ENCODE data around the gene SLC25A26.
"Not testable (repeated sequence)": the region's sequence is repeated elsewhere in the genome, so short reads cannot be mapped to it uniquely, and the experiment has no call there.

SLC25A26 gene, protein sequence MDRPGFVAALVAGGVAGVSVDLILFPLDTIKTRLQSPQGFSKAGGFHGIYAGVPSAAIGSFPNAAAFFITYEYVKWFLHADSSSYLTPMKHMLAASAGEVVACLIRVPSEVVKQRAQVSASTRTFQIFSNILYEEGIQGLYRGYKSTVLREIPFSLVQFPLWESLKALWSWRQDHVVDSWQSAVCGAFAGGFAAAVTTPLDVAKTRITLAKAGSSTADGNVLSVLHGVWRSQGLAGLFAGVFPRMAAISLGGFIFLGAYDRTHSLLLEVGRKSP

DNA sequence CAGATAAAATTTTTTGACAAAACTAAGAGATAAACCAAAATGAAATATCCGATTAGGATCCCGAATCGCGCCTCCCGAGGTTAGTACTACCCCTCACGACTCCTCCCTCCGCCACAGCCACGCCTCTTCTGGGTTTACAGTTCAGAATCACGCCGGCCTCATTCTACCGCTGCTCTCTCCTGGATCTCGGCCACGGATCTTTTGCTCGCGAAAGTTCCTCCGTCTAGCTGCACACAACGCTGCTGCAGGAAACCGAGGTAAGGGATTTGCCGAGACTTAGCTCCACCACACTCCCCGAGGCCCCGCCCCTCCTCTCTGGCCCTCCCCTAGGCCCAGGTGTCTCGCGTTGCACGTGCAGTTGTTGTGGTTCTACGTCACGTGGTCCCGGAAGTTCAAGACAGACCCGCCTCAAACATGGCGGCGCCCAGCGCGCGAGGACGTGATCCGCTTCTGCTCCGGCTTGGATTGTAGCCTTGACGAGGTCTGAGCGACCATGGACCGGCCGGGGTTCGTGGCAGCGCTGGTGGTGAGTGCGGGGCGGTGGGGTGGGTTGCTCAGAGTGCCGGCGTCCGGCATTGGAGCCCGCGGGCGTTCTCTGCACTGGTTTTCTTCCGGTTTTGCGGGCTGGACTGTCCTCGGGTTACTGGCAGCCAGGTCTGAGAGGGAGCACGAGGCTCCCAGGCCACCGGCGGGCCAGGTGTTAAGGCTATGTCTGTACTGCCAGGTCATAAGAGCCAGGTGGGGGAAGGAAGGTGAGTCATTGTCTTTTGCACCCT is at the start of gene SLC25A26:
Gene SLC25A26 (plus strand): TSS at position 400 of the 776 bp plus-strand sequence. CDS start 94 bp downstream, at position 494.
- peak; percentile 90 for DNase-seq

DNA sequence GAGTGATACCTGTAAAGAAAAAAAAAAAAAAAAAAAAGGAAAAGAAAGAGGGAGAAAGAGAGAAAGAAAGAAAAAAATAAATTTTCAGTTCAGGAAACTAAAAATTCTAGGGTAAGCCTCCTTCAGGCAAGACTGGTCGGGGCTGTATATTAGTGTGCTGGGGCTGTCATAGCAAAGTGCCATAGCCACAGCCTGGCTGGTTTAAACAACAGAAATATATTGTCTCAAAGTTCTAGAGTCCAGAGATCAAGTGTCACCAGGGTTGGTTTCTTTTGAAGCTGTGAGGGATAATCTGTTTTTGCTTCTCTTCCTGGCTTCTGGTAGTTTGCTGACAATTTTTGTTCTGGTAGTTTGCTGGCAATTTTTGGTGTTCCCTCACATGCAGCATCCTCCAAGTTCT is 48.4 kb upstream of the SLC25A26 start:
- DNase-seq = no peak

DNA sequence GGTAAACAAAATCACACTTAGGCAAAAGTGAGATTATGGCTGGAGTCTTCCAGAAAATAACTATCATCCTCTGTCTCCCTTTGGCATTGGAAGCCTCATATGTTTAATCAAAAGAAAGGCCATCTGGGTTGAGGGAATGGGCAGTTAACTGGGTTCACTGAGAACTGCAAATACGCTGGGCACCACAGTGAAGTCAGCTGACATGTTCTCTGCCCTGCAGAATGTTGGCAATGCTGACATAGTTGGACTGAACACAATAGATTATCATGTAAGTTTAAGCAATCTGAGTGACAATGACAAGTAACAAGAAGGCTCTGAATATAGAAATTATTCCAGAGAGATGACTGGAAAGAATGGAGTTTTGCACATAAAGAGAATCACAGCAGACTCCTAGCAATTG is 43.8 kb upstream of the SLC25A26 start:
- DNase-seq = no peak

DNA sequence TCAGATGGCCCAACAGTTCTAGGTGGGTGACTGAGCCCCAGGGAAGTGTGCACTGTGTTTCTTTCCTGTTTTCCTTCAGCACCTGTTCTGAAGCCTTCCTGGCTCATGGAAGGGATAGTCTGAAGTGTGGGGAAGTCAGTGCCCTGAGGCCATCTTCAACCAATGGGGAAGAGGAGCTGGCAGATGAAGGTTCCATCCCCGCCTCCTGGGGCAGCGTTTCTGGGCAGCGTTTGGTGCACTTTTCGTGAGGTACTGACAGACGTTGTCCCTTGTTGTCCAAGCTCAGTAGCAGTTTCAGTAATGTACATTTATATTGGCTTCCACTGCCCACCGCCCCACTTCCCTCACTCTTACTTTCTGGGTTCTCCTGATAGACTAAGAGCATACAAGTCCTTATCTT is 42.6 kb upstream of the SLC25A26 start:
- DNase-seq = no peak

DNA sequence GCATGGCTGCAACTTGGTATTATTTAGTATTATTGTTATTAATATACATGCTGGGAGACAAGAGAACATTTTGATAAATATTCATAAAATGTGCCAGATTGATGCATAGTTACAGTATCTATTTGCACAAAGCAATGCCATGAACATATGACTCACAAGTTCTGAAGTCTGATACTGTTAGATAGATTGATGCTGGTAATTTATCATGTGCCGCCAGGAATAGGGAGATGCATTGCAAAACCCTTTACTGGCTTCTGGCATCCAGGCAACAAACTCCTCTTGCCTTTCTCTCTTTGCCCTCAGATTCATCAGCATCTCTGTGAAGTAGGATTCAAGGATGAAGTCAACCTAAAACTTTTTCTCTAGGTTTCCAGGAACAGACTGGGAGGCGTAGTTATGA is 41.0 kb upstream of the SLC25A26 start:
- no peak for DNase-seq

DNA sequence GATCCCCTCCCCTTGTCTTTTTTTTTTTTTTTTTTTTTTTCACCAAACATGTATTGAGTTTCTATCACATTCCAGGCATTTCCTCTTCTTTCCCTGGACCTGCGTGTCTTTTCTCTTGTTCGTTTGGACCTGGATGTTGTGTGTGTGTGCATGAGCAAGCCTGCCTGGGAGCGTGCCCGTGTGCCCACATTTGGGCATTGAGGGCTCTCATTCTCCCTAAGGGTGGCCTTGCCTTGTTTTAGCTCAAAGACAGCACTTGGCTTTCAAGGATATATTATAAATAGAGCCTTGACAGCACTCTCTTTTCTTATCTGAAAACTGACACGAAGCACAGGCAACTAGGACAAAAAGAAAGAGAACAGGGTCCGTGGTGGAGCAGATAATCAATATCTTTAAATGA is 39.0 kb upstream of the SLC25A26 start:
- no peak for DNase-seq

DNA sequence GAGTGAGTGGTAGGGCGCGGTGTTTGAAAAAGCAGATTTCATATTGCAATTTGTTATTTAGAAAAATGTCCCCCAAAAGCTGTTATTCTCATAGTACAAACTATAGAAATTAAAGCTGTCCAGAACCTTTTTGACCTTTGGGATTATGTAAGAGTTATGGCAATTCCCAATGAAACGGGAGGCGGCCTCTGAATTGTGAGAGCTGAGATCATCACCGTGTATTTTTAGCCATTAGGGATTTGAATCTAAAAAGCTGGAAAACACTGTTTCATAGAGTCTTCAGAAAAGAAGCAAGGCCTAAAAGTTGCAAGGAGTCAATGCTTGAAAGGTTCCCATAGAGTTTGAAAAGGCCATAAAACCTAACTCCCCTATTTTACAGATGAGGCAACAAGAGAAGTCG is 38.6 kb upstream of the SLC25A26 start:
- DNase-seq = no peak

DNA sequence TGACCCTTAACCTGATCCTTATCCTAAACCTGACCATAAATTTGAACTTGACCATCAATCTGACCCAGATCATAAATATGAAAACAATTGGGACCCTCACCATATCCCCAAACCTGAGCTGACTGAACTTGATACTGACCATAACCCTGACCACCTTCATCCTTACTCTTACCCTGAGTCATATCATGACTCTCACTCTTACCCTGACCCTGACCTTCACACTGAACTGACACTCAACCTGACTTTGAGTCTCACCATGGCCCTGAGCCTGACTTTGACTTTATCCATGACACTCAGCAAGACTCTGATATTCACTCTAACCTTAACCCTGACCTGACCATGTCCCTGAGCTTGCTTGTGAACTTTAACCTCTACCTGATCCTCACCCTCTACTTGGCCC is 34.3 kb upstream of the SLC25A26 start:
- DNase-seq = no peak

DNA sequence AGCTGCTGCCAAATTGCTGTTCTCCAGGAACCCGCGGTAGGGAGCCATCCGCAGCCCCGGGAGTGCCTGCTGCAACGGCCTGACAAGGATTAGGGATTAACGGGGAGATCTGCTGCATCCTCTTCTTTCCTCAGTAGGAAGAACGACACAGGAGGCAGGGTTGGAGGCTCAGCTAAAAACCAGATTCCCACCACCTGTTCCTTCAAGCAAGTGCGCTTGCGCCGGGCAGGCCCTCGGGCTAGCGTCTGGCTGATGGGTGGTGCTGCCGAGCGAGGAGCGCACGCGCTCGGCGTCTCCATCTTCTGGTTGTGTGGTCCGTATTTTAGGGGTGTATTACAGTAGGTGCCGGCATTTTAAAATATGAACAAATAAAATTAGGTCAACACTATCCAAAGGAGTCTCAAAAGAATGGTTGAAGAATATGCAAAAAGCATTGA is 25.4 kb upstream of the SLC25A26 start:
- peak; percentile 14 for DNase-seq

DNA sequence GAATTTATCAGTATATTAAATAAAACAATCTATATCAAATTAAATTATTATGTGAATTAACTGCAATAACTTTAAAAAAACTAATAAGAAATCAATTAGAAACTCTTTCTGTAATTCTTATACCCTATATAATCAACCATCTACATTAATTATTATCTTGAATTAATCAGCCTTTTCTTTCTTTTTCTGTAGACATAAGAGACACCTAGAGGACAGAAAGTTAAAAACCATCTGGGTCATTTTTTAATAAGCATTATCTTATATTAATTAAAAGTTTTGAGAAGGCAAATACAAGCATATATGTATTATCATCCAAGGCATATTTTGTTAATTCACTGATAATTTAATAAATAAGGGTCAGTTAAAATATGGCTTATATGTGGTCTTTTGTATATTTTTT is 24.2 kb upstream of the SLC25A26 start:
- no peak for DNase-seq

DNA sequence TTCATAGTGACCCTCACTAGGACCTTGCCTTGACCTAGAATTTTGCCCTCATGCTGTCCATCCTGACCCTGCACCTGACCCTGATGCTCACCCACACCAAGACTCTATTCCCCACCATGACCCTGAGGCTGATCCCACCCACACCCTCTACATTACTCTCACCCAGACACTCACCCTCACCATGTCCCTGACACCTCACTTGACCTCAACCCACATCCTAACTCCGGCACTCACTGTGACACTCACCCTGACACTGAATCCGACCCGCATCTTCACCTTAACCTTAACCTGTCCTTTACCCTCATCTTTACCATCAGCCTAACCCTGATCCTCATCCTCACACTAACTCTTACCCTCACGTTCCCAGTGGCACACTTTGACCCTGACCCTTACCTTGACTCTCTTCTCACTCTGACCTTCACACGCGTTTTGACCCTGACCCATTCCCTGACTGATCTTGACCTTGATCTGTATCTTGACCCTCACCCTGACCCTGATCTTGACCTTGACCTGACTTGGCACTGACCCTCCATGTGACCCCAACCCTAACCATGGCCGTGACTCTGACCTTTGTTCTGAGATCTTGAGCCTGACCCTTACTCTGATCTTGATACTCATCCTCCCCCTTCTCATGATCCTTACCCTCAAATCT is 22.2 kb upstream of the SLC25A26 start:
- no peak for DNase-seq

DNA sequence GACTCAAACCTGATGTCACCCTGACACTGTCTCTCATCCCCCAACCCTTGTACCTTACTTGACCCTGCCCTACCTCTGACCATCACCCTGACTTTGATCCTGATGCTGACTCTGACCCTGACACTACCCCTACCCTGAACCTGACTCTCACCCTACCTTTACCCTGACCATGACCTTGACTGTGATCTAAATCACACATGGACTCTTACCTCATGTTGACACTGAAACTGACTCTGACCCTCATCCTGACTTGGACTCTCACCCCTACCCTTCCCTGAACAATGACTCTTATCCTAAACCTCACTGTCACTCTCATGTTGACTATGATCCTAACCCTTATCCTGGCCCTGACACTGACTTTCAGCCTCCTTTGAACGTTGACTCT is 21.7 kb upstream of the SLC25A26 start:
- DNase-seq = no peak

DNA sequence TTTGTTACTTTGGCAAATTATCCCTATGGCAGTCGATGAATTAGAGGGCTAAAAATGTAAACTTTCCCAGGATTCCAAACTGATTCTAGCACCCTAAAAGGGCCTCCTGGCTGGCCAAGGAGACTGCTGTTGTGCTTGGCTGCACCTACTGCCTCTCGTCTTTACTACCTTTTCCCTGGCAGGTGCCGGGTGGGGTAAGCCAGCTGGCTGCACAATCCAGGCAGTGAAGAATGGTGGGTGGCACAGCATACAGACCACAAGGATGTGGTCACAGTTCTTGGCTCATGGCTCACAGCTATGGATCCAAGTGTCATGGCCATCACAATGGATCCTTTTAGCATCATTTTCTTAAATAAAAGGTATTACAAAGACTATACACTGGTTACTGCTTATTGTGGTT is 20.7 kb upstream of the SLC25A26 start:
- DNase-seq = no peak

DNA sequence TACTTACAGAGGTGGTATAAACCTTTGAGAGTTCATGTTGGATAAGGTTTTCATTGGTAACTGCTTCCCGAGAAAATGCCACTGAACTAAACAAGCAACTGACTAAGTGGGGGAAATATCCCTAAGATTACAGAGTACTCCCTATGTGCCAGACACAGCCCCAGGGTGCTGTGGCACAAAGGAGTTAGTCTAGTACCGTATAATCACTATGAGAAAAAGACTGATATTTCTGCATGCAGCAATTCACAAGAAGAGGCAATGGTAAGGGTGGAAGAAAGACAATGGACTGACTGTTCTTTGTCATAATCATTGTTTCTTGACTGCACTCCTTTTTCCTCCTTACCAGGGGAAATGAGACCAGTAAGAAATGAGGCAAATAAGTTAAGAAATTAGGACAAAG is 20.0 kb upstream of the SLC25A26 start:
- no peak for DNase-seq

DNA sequence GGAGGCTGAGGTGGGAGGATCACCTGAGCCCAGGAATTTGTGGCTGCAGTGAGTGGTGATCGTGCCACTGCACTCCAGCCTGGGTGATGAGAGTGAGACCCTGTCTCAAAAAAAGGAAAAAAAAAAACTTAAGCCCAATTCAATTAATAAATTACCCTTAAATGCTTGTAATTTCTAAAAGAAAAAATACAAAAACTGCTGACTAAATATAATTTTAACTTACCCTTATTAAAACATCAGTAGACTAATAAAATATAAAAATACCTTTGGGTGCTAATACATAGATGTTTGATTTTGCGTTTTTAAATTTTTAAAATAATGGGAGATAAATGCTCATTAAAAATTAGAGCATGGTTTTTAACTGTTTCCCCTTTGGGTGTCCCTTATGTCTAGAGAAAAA is 17.5 kb upstream of the SLC25A26 start:
- DNase-seq = no peak

DNA sequence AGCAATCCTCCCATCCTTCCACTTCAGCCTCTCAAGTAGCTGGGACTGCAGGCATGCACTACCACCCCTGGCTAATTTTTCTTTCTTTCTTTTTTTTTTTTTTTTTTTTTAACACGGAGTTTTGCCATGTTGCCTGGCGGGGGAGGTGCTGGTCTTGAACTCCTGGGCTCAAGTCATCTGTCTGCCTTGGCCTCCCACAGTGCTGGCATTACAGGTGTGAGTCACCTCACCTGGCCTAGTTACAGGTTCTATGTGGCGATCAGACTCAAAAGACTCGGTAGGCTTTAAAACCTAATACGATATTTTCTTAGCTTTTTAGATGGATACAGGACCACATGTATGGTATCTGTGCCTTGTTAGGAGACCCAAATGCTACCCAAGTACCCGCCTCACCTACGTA is 14.0 kb upstream of the SLC25A26 start:
- no peak for DNase-seq

DNA sequence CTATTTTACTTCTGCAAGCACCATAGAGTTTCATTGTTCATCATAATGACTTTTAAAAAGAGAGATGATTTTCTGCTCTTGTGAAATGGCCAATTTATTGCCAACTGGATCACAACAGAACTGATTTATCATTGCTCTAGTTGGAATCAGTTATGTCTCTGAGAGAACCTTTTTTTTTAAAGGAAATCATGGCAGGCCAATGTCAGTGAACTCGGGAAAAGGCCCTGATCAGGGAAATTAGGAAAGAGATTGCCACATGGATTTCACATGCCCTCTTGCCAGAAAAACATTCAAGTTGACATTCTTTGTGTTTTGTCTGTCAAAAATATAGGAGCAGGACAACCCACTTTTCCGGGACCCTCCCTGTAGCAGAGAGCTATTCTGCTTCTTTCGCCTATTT is 12.6 kb upstream of the SLC25A26 start:
- DNase-seq = no peak

DNA sequence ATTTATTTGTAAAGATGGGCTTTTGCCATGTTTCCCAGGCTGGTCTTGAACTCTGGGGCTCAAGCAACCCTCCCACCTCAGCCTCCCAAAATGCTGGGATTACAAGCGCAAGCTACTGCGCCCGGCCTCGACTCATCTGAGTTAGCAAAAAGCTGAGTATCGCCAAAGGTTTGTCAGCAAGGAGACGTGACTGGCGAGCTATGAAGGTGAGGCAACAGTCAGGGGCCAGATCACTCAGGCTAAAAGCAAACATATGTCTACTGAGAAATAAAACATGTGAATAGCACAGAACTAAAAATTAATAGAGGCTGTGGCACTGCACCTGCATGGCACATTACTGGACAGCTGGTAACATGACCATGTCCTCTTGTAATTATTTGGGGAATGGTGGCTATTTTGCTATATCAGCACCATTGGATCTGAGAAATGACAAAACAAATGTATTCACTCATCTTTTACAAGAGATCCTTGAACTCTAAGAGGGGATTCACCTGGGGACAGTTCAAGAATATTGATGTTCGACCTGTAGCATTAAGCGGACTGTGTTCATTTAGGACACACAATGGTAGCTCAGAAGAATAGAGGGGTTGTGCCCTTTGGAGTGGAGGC is 10.0 kb upstream of the SLC25A26 start:
- no peak for DNase-seq

DNA sequence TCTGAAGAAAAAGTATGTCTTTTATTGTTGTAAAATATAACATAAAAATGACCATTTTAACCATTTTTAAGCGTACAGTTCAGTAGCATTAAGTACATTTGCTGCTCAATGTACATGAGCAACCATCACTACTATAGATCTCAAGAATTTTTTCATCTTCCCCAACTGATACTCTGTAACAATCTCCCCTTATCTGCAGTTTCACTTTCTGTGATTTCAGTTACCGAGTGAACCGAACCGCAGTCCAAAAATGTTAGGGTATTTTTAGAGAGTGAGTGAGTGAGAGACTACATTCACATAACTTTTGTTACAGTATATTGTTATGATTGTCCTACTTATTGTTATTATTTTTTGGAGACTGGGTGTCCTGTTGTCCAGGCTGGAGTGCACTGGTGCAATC is 9.0 kb upstream of the SLC25A26 start:
- DNase-seq = no peak

DNA sequence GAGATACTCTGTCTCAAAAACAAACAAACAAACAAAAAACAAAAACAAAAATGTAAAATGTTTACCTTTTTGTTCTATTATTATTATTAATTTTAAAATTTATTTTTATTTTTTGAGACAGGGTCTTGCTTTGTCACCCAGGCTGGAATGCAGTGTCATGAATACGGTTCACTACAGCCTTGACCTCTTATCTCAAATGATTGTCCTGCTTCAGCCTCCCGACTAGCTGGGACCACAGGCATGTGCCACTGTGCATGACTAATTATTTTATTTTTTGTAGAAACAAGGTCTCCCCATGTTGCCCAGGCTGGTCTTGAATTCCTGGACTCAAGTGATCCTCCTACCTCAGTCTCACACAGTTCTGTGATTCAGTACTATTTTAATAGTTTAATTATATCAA is 5.7 kb upstream of the SLC25A26 start:
- no peak for DNase-seq

DNA sequence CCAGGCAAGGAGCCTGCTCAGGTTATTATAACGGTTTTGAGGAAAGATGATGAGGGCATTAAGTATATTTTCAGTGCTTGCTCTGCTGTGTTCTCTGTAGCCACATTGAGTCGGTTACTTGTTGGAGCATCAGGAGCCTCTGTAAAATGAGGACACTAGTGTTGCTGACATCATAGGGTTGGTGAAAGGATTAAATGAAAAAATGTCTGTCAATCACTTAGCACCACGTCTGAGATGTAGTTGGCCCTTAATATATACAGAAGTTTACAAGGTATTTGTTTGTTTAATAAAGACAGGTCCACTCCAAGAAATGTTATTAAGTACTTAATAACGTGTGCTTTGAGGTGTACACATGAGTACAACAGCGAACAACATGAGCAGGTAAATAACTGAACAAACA is 735 bp upstream of the SLC25A26 start:
- DNase-seq = no peak

DNA sequence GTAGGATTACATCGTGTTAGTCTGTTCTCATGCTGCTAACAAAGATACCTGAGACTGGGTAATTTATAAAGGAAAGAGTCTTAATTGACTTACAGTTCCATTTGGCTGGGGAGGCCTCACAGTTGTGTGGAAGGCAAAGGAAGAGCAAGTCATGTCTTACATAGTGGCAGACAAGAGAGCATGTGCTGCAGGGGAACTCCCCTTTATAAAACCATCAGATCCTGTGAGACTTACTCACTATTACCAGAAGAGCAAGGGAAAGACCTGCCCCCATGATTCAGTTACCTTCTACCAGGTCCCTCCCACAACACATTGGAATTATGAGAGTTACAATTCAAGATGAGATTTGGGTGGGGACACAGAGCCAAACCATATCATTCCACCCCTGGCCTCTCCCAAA is 3.4 kb downstream of the SLC25A26 start:
- no peak for DNase-seq

DNA sequence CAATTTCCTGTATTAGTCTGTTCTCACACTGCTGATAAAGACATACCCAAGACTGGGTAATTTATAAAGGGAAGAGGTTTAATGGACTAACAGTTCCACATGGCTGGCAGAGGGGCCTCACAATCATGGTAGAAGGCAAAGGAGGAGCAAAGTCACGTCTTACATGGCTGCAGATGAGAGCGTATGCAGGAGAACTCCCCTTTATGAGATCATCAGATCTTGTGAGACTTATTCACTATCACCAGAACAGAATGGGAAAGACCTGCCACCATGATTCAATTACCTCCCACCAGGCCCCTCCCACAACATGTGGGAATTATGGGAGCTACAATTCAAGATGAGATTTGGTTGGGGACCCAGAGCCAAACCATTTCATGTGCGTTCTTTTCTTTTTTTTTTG is 5.3 kb downstream of the SLC25A26 start:
- DNase-seq = not testable (repeated sequence)

DNA sequence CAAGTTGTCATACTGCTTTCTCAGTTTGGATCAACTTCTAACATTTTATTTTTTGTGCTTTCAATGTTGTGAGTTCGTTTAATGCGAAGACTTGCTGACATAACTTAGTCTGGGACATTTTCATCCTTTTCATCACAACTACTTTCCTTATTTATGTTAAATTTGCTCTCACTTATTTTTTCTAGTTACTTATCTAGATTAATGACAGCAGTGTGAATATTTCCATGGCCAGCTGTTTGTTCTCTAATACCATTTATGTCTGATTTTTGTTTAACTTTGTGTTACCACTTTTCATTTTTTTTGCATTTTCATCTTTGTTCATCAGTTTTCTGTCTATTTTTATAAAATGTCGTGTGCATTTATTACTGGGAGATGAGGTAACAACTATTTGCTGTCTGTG is 6.2 kb downstream of the SLC25A26 start:
- DNase-seq = no peak

All from OCI-M1 (cell line).